HG02610 (cell line): ENCODE measurements around the gene EXD3.
"Not testable (repeated sequence)": the region's sequence is repeated elsewhere in the genome, so short reads cannot be mapped to it uniquely, and the experiment has no call there.

ENCODE experiments used
- ATAC-seq: cut with Tn5 transposase; IDR thresholded peaks from one replicate; pipeline ENCODE4 v1.9.1; 2021; ENCODE audit warnings: mild to moderate bottlenecking, moderate library complexity; ENCODE audit not compliant: unreplicated experiment

Gene EXD3

DNA sequence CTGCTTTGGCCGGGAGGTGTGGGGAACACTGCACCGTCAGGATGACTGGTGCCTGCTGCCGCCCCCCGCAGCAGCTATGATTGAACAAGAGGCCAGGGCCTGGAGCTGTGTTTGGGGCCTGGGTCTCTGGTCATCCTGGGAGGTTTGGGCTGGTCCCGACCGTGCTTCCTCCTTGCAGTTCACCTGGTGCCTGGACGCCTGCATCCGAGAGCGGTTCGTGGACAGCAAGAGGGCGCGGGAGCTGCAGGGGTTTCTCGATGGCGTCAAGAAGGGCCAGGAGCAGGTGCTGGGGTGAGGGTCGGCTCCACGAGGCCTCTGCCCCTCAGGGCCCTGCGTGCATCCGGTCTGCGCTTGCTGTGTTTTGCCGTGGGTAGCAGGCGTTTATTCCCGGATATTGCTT is 158.9 kb downstream of the EXD3 start:
- ATAC-seq, result no peak

DNA sequence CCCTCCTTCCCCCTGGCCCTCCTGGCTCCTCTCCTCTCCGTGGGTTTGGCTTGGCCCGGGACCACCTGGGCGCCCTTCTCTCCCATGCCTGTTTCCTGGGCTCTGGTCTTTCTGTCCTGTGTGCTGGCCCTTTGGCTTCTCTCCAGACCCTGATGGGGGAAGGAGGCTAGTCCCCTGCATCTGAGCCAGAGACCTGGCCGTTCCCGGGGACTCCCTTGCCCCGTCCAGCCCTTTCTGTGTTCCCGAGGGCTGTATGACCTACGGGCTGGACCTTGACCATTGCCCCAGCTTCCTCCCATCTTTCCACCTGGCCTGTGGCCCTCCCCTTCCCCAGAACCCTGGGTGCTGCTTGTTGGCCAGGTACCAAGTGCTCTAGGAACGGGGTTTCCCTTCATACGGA is 159.5 kb downstream of the EXD3 start:
- no peak for ATAC-seq

DNA sequence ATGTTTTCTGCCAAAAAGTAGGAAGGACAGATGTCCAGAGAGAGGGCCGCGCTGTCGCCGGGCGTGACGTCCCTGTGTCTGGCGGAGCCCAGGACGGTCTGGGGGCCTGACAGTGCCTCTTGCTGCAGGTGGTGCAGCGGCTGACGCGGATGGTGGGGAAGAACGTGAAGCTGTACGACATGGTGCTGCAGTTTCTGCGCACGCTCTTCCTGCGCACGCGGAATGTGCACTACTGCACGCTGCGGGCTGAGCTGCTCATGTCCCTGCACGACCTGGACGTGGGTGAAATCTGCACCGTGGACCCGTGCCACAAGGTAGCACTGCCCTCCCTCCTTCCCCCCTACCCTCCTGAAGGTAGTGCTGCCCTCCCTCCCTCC is 160.1 kb downstream of the EXD3 start:
- no peak for ATAC-seq

DNA sequence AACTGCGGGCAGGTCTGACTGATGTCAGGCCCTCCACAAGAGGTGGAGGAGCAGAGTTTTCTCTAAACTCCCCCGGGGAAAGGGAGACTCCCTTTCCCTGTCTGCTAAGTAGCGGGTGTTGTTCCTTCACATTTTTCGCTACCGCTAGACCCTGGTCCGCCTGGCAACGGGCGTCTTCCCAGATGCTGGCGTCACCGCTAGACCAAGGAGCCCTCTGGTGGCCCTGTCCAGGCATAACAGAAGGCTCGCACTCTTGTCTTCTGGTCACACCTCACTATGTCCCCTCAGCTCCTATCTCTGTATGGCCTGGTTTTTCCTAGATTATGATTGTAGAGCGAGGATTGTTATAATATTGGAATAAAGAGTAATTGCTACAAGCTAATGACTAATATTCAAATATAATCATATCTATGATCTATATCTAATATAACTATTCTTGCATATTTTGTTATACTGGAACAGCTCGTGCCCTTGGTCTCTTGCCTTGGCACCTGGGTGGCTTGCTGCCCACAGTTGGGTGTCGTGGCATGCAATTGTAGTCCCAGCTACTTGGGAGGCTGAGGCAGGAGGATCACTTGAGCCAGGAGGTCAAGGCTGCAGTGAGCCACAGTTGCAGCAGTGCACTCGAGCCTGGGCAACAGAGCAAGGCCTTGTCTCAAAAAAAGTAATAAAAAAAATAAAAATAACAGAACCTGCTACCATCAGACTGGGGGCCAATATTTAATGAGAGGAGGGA is 160.6 kb downstream of the EXD3 start:
- not testable (repeated sequence) for ATAC-seq
